Large intestine (tissue), 3 donors: ENCODE data around the gene CEMIP. TPM values are rescaled to one million over a fixed set of nuclear protein-coding genes. Genes with fewer than 3 reads are reported as not detected.

Experiments
- DNase-seq, 2 donors: peaks; one replicate each; pipeline versions ENCODE4 v3.0.0 to v3.0.0-alpha.2; 2013
- H3K27ac ChIP-seq: one replicate; pipeline ENCODE4 v1.5.1; 2013; ENCODE audit warnings: low read length
- H3K27me3 ChIP-seq: 2 replicates; pipeline ENCODE4 v1.6.1; 2013; ENCODE audit warnings: low read length; ENCODE audit not compliant: control insufficient read depth, insufficient read depth
- H3K36me3 ChIP-seq: 2 replicates; pipeline ENCODE4 v1.6.1; 2013; ENCODE audit warnings: low read length; ENCODE audit not compliant: control insufficient read depth, insufficient read depth
- H3K4me1 ChIP-seq: one replicate; pipeline ENCODE4 v1.6.1; 2013; ENCODE audit warnings: low read length; ENCODE audit not compliant: control insufficient read depth, insufficient read depth
- H3K4me3 ChIP-seq: one replicate; pipeline ENCODE4 v1.5.1; 2013; ENCODE audit warnings: low read length
- H3K9me3 ChIP-seq: one replicate; pipeline ENCODE4 v1.6.1; 2013; ENCODE audit warnings: mild to moderate bottlenecking, low read depth, low read length, moderate library complexity; ENCODE audit not compliant: control insufficient read depth
- WGBS: methylation state at CpG from one replicate; pipeline ENCODE4 v1.1.5; 2013; ENCODE audit warnings: low lambda C conversion rate; ENCODE audit not compliant: insufficient coverage; 5-methylcytosine and 5-hydroxymethylcytosine counted together
- polyA plus RNA-seq: library from polyadenylated mRNA; unstranded; fragments of 120-200 nt; gene quantifications from one replicate; pipeline ENCODE4 v1.2.1, GENCODE V29; 2013

The CEMIP gene
- polyA plus RNA-seq, 1 donor = 2.5 TPM

GRCh38 chr15:80902298-80902801, 123.2 kb downstream of the CEMIP start:
- no CpG with 5 or more reads among the region's 10 CpGs for WGBS
- Histone ChIP-seq H3K27ac (no peak overlapping the region), H3K4me1 (no peaks in the 10 kb centered on the region), H3K27me3 (no peaks in the 10 kb centered on the region), H3K9me3 (no peaks in the 10 kb centered on the region), H3K36me3 (no peaks in the 10 kb centered on the region), H3K4me3 (no peak overlapping the region)
- no peak for DNase-seq

- Histone ChIP-seq H3K27me3 (no peaks in the 10 kb centered on the region), H3K27ac (no peak overlapping the region), H3K9me3 (no peaks in the 10 kb centered on the region)
These were observed 125.8 kb downstream of the CEMIP start for GRCh38 chr15:80904998-80905397.

GRCh38 chr15:80906159-80906766, 127.1 kb downstream of the CEMIP start:
- H3K4me3 ChIP-seq = no peak overlapping the region
- H3K4me1 ChIP-seq = no peaks in the 10 kb centered on the region
- no peaks in the 10 kb centered on the region for H3K9me3 ChIP-seq
- no peaks in the 10 kb centered on the region for H3K27me3 ChIP-seq
- H3K27ac ChIP-seq = no peak overlapping the region
- no CpG with 5 or more reads among the region's 11 CpGs for WGBS
- DNase-seq = no peak
- peaks cover 4% of the 10 kb centered on the region for H3K36me3 ChIP-seq

More at GRCh38 chr15:80904998-80905397, 125.8 kb downstream of the CEMIP start:
- WGBS = no CpG with 5 or more reads among the region's 5 CpGs
- no peak for DNase-seq
- peaks cover 2% of the 10 kb centered on the region for H3K36me3 ChIP-seq
- no peaks in the 10 kb centered on the region for H3K4me1 ChIP-seq
- H3K4me3 ChIP-seq = no peak overlapping the region

GRCh38 chr15:80911821-80912220, 132.7 kb downstream of the CEMIP start:
- H3K4me1 ChIP-seq = no peaks in the 10 kb centered on the region
- no peak overlapping the region for H3K4me3 ChIP-seq
- DNase-seq = no peak
- no CpG with 5 or more reads among the region's 1 CpG for WGBS
- no peak overlapping the region for H3K27ac ChIP-seq
- H3K9me3 ChIP-seq = no peaks in the 10 kb centered on the region
- H3K27me3 ChIP-seq = no peaks in the 10 kb centered on the region
- H3K36me3 ChIP-seq = peaks cover 4% of the 10 kb centered on the region

- Histone ChIP-seq H3K36me3 (peaks cover 4% of the 10 kb centered on the region), H3K4me1 (no peaks in the 10 kb centered on the region), H3K27me3 (no peaks in the 10 kb centered on the region), H3K9me3 (no peaks in the 10 kb centered on the region), H3K27ac (no peak overlapping the region), H3K4me3 (no peak overlapping the region)
- DNase-seq = no peak
- WGBS = no CpG with 5 or more reads among the region's 6 CpGs
These were observed 133.5 kb downstream of the CEMIP start for GRCh38 chr15:80912673-80913072.

GRCh38 chr15:80913541-80913940, 134.4 kb downstream of the CEMIP start:
- peaks cover 4% of the 10 kb centered on the region for H3K36me3 ChIP-seq
- H3K4me3 ChIP-seq = no peak overlapping the region
- no peak overlapping the region for H3K27ac ChIP-seq
- WGBS = no CpG with 5 or more reads among the region's 5 CpGs
- DNase-seq = no peak
- H3K4me1 ChIP-seq = no peaks in the 10 kb centered on the region
- no peaks in the 10 kb centered on the region for H3K9me3 ChIP-seq
- no peaks in the 10 kb centered on the region for H3K27me3 ChIP-seq

GRCh38 chr15:80915472-80915871, 136.3 kb downstream of the CEMIP start:
- Histone ChIP-seq H3K27me3 (no peaks in the 10 kb centered on the region), H3K4me3 (no peak overlapping the region), H3K9me3 (no peaks in the 10 kb centered on the region), H3K4me1 (no peaks in the 10 kb centered on the region), H3K36me3 (peaks cover under 1% of the 10 kb centered on the region), H3K27ac (no peak overlapping the region)
- 33% methylated on average over 1 of the region's 3 CpGs for WGBS
- no peak for DNase-seq

GRCh38 chr15:80916056-80916455, 136.9 kb downstream of the CEMIP start:
- DNase-seq = no peak
- 0% methylated on average over 1 of the region's 7 CpGs for WGBS
- Histone ChIP-seq H3K27ac (no peak overlapping the region), H3K27me3 (no peaks in the 10 kb centered on the region), H3K4me3 (no peak overlapping the region), H3K4me1 (no peaks in the 10 kb centered on the region), H3K9me3 (no peaks in the 10 kb centered on the region), H3K36me3 (no peaks in the 10 kb centered on the region)

- H3K4me1 ChIP-seq = no peaks in the 10 kb centered on the region
- H3K36me3 ChIP-seq = no peaks in the 10 kb centered on the region
- no peak for DNase-seq
- no peaks in the 10 kb centered on the region for H3K27me3 ChIP-seq
- WGBS = no CpG with 5 or more reads among the region's 5 CpGs
- no peak overlapping the region for H3K27ac ChIP-seq
- H3K9me3 ChIP-seq = no peaks in the 10 kb centered on the region
- H3K4me3 ChIP-seq = no peak overlapping the region
These were observed 139.1 kb downstream of the CEMIP start for GRCh38 chr15:80918196-80918783.

GRCh38 chr15:80920271-80920699, 141.1 kb downstream of the CEMIP start:
- DNase-seq = no peak
- Histone ChIP-seq H3K4me1 (no peaks in the 10 kb centered on the region), H3K9me3 (no peaks in the 10 kb centered on the region), H3K4me3 (no peak overlapping the region), H3K27ac (no peak overlapping the region), H3K27me3 (no peaks in the 10 kb centered on the region), H3K36me3 (no peaks in the 10 kb centered on the region)
- no CpG with 5 or more reads among the region's 5 CpGs for WGBS
